RWPE2 (cell line): Measurements from ENCODE around the gene ITGB7.

Source experiments
- ATAC-seq: fragments of 200-7000 bp; cut with Tn5 transposase; 3 replicates; pipeline ENCODE4 v1.9.1; 2021; ENCODE audit warnings: low read depth
- DNase-seq: peaks from one replicate; pipeline ENCODE4 v3.0.0-alpha.2; 2020; ENCODE audit warnings: low spot score
- H3K27ac ChIP-seq: fragments of 450-650 bp; 2 replicates; pipeline ENCODE4 v1.5.1; 2017; ENCODE audit warnings: mild to moderate bottlenecking; ENCODE audit not compliant: poor library complexity, severe bottlenecking
- H3K27me3 ChIP-seq: fragments of 250-450 bp; sonication (Bioruptor Pico); 2 replicates; pipeline ENCODE4 v1.5.1; 2021; ENCODE audit warnings: mild to moderate bottlenecking, moderate library complexity; ENCODE audit not compliant: insufficient read depth, poor library complexity, severe bottlenecking
- H3K36me3 ChIP-seq: fragments of 250-450 bp; sonication (Bioruptor Pico); 2 replicates; pipeline ENCODE4 v1.5.1; 2020; ENCODE audit warnings: low read depth, mild to moderate bottlenecking, moderate library complexity
- H3K4me1 ChIP-seq: fragments of 250-450 bp; sonication (Bioruptor Pico); 2 replicates; pipeline ENCODE4 v1.5.1; 2021; ENCODE audit warnings: mild to moderate bottlenecking, moderate library complexity; ENCODE audit not compliant: insufficient read depth, poor library complexity, severe bottlenecking
- H3K4me3 ChIP-seq: fragments of 250-450 bp; sonication (Bioruptor Pico); 2 replicates; pipeline ENCODE4 v1.5.1; 2021; ENCODE audit warnings: mild to moderate bottlenecking, moderate library complexity; ENCODE audit not compliant: severe bottlenecking
- H3K9me3 ChIP-seq: fragments of 250-450 bp; sonication (Bioruptor Pico); 2 replicates; pipeline ENCODE4 v1.5.1; 2021; ENCODE audit warnings: mild to moderate bottlenecking, moderate library complexity; ENCODE audit not compliant: severe bottlenecking
- TF ChIP-seq, protein P1 (sequence below): fragments of 450-650 bp; IDR thresholded peaks from one replicate; pipeline ENCODE4 v1.5.1; 2017; ENCODE audit warnings: mild to moderate bottlenecking, moderate library complexity; ENCODE audit not compliant: poor library complexity, severe bottlenecking

Gene ITGB7

DNA sequence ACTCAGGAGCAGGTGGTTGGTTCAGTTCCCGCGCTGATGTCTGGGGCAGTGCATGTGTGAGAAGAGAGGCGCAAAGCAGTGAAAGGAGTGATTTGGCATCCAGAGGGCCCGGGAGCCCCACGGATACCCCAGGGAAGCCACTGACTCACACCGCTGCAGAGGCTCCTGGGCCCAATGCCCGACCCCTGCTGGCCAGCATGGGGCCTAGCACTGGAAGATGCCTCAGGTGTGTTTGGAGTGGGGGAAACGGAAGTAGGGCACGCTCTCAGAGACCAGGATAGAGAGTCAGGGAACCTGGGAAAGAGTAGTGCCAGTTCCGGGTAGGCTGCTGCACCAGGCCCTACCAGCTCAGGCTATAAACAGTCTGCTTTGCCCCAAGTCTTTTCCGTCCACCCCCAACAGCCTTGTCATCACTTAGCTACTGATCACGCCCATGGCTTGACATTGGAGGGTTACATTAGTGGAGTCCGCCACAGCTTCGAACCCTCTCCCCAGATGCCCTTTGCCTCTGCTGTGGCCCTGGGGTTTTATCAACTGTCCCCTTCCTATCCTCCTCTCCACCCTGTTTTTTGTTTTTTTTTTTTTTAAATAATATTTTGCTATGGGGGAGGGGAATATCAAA, 16.8 kb downstream of the ITGB7 start:
- Histone ChIP-seq H3K27me3 (no peaks in the 10 kb centered on the region), H3K4me1 (no peaks in the 10 kb centered on the region), H3K9me3 (no peaks in the 10 kb centered on the region), H3K36me3 (peaks cover 24% of the 10 kb centered on the region), H3K27ac (no peak overlapping the region), H3K4me3 (no peak overlapping the region)
- TF ChIP-seq, protein P1, sequence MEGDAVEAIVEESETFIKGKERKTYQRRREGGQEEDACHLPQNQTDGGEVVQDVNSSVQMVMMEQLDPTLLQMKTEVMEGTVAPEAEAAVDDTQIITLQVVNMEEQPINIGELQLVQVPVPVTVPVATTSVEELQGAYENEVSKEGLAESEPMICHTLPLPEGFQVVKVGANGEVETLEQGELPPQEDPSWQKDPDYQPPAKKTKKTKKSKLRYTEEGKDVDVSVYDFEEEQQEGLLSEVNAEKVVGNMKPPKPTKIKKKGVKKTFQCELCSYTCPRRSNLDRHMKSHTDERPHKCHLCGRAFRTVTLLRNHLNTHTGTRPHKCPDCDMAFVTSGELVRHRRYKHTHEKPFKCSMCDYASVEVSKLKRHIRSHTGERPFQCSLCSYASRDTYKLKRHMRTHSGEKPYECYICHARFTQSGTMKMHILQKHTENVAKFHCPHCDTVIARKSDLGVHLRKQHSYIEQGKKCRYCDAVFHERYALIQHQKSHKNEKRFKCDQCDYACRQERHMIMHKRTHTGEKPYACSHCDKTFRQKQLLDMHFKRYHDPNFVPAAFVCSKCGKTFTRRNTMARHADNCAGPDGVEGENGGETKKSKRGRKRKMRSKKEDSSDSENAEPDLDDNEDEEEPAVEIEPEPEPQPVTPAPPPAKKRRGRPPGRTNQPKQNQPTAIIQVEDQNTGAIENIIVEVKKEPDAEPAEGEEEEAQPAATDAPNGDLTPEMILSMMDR = peak; percentile 58
- ATAC-seq = peak; percentile 72; the same call in 2 of the 3 replicates
- DNase-seq = no peak

DNA sequence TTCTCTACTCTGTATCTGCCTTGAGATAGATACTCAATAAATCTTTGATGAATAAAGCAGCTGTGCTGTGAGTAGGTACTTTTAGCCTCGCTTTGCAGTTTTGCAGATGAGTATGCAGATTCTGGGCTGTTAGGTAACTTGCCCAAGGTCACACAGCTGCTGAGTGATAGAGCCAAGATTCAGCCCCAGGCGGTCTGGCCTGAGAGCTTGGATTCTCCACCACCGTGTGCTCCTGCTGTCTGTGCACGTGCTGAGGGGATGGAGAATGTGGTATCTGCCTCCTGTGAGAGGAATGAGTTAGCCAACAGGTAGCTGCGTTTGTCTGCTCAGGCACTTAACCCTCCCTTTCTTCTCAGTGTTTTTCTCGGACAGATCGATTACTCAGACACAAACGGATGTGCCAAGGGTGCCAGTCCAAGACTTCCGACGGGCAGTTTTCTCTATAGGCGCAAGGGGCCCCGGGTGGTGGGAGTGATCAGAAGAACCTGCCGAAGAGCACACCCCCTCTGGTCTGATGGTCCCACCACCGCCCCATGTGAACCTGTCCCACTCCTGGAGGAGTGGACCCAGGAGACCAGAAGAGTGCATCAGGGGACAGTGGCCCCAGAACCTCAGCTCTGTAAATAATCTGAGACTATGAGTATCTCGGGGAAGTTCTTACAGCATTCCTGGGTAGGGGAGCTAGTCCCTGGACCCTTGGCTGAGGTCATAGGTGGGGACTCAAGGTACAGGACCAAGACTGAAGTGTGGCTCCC, 19.7 kb downstream of the ITGB7 start:
- TF ChIP-seq, protein P1 = no peak
- Histone ChIP-seq H3K4me1 (peaks cover 1% of the 10 kb centered on the region), H3K4me3 (no peak overlapping the region), H3K9me3 (no peaks in the 10 kb centered on the region), H3K36me3 (peaks cover 53% of the 10 kb centered on the region), H3K27me3 (no peaks in the 10 kb centered on the region), H3K27ac (no peak overlapping the region)
- ATAC-seq (no peak), DNase-seq (no peak)

DNA sequence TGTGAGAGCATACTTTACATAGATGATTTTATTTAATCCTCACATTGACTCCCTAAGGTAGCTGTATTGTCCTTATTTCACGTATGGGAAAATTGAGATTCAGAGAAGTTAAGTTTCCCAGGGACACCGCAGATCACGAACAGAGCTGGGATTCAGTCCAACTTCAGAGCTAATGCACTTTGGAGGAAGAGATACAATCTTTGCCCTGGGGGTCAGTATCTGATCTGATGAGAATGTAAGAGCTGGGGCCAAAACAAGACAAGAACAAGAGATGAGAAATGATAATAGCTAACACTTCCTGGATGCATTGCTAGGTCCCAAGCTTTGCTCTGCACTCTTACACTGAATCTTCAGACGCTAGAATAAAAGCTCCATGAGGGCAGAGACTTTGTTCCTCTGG, 20.3 kb downstream of the ITGB7 start:
- H3K9me3 ChIP-seq = no peaks in the 10 kb centered on the region
- H3K36me3 ChIP-seq = peaks cover 59% of the 10 kb centered on the region
- no peak overlapping the region for H3K4me3 ChIP-seq
- no peak for DNase-seq
- ATAC-seq = no peak
- no peaks in the 10 kb centered on the region for H3K27me3 ChIP-seq
- TF ChIP-seq, protein P1 = no peak
- H3K4me1 ChIP-seq = peaks cover 7% of the 10 kb centered on the region
- no peak overlapping the region for H3K27ac ChIP-seq

DNA sequence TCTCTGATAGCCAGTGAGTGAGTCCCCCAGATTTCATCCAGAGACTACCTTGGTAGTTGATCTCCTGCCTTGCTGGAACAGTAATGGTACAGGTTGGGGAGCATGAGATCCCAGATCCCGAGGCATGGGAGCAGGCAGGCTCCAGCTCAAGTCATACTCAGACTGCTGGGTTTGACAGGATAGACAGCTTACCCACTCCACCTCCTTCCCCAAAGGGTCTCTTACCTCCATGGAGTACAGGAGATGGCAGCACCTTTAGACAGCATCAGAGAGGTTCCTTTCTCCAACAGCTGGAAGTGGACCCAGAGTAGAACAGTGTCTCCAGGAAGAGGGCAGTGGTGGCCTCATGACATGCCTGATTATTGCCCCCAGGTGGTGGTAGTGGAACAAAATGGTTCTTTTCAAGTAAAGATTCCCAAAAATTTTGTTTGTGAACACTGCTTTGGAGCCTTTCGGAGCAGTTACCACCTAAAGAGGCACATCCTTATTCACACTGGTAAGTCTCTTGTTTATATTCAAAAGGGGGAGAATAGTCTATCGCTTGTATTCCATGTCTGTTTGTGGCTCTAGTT, 21.4 kb downstream of the ITGB7 start:
- Histone ChIP-seq H3K27me3 (no peaks in the 10 kb centered on the region), H3K9me3 (no peaks in the 10 kb centered on the region), H3K4me3 (no peak overlapping the region), H3K27ac (no peak overlapping the region), H3K36me3 (peaks cover 58% of the 10 kb centered on the region), H3K4me1 (peaks cover 10% of the 10 kb centered on the region)
- TF ChIP-seq, protein P1 = no peak
- no peak for ATAC-seq
- DNase-seq = no peak

DNA sequence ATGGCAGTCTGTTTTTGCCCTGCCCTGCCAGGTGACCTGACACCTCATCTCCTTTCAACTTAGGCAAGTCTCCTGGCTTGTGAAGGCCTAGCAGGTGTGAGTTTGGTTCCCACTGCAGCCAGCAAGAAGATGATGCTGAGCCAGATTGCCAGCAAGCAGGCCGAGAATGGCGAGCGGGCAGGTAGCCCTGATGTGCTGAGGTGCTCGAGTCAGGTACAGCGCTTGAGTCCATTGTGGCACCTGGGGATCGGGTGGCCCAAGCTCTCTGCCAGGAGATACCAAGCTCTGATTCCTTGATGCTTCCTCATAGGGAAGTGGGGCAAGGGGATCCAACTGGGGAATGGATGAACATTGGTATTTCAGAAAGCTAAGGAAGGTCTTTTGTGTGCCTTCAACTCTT, 22.2 kb downstream of the ITGB7 start:
- no peaks in the 10 kb centered on the region for H3K27me3 ChIP-seq
- TF ChIP-seq, protein P1 = no peak
- peaks cover 10% of the 10 kb centered on the region for H3K4me1 ChIP-seq
- H3K4me3 ChIP-seq = no peak overlapping the region
- H3K9me3 ChIP-seq = no peaks in the 10 kb centered on the region
- peaks cover 58% of the 10 kb centered on the region for H3K36me3 ChIP-seq
- DNase-seq (no peak), ATAC-seq (no peak)
- H3K27ac ChIP-seq = no peak overlapping the region
